ENCODE data around the gene OXLD1. TPM values are rescaled to one million over a fixed set of nuclear protein-coding genes. Genes with fewer than 3 reads are reported as not detected.

The OXLD1 gene
- total and polyA plus RNA-seq, 10 of the 15 experiments (the other 5 are each of a cell fraction or from before 2014, with no cell fraction given), result 4.6 to 89.5 (median 39.8) TPM

GRCh38 chr17:81635431-81635830 lies 31.0 kb downstream of the OXLD1 start:
- in situ Hi-C loops (cut with MboI), result no loop called here

More at GRCh38 chr17:81635431-81635830, 31.0 kb downstream of the OXLD1 start:
- Histone ChIP-seq H3K9me3 (replicated peaks; ENCODE audit: control insufficient read depth, insufficient read depth, low read length) (no peaks in the 10 kb centered on the region), H3K4me3 (peak overlapping the region; percentile 90), H3K27me3 (replicated peaks in 1 of 2; ENCODE audit: control insufficient read depth in 2 of 2, insufficient read depth in 2 of 2, low read length in 1 of 2) (no peaks in the 10 kb centered on the region), H3K4me2 (ENCODE audit: control insufficient read depth, insufficient read depth) (peak overlapping the region; percentile 61), H3K9ac (ENCODE audit: control insufficient read depth, insufficient read depth, low read length) (peak overlapping the region; percentile 90), H4K20me1 (ENCODE audit: control insufficient read depth, insufficient read depth) (no peaks in the 10 kb centered on the region), H2AFZ (ENCODE audit: control insufficient read depth, low read depth, low read length) (no peak overlapping the region), H3K27ac (ENCODE audit: control insufficient read depth, insufficient read depth) (0 out of 2 replicates have a peak overlapping the region, but pooled peaks have one; percentile 10), H3K79me2 (ENCODE audit: control insufficient read depth, insufficient read depth, low read length) (peaks cover 36% of the 10 kb centered on the region), H3K36me3 (ENCODE audit: control insufficient read depth in 2 of 2, insufficient read depth in 2 of 2, low read length in 1 of 2) (no peaks in the 10 kb centered on the region), H3K4me1 (ENCODE audit: control insufficient read depth, insufficient read depth, low read length) (peaks cover 4% of the 10 kb centered on the region)
- 80% methylated on average over 5 of the region's 5 CpGs for WGBS (ENCODE audit: insufficient coverage, insufficient replicate concordance, low lambda C conversion rate, missing lambda C conversion rate)
- ATAC-seq (no peak), DNase-seq (ENCODE audit: low read depth, low spot score) (no peak), FAIRE-seq (no peak)
- no peak for TF ChIP-seq HDAC2 (IDR thresholded peaks at IDR 0.05)
- no peak for TF ChIP-seq YBX1 (IDR thresholded peaks at IDR 0.05)
- TF ChIP-seq MLLT1 (IDR thresholded peaks at IDR 0.05), result no peak
- no peak for TF ChIP-seq BRCA1 (IDR thresholded peaks at IDR 0.05; ENCODE audit: low read depth, low read length)
- no peak for TF ChIP-seq TAF1 (IDR thresholded peaks at IDR 0.05; ENCODE audit: borderline replicate concordance, low read depth, low read length)
- TF ChIP-seq DPF2 (IDR thresholded peaks at IDR 0.05), result no peak
- no peak for TF ChIP-seq EED (IDR thresholded peaks at IDR 0.05; ENCODE audit: low read depth)
- no peak for TF ChIP-seq MTA3 (IDR thresholded peaks at IDR 0.05; ENCODE audit: borderline replicate concordance, low read length)
- TF ChIP-seq CHD4 (IDR thresholded peaks at IDR 0.05), result no peak
- TF ChIP-seq ETV6 (conservative IDR thresholded peaks at IDR 0.05 in 1 of 2, IDR thresholded peaks at IDR 0.05 in 1 of 2; ENCODE audit: borderline replicate concordance in 1 of 2, low read depth in 1 of 2), result no peak
- POLR2A ChIA-PET, result interaction anchor here (0.7 kb wide), 1 partner anchor 179 kb away, joined by 4 read pairs; no protein-coding TSS in a partner anchor
- CTCF ChIA-PET, result no interaction called here
- BruUV-seq (replicated peaks), result TSS peak; percentile 81
- RAD21 ChIA-PET (ENCODE audit: unreplicated experiment), result no interaction called here
- intact Hi-C loops (cut with micrococcal nuclease; ENCODE audit: unreplicated experiment), result no loop called here
- SMC1A ChIA-PET (ENCODE audit: uncharacterized antibody, unreplicated experiment), result no interaction called here

Measured in GM12878 (cell line).